HepG2 (cell line): Measurements from ENCODE around the gene YY1. TPM values are rescaled to one million over a fixed set of nuclear protein-coding genes. Genes with fewer than 3 reads are reported as not detected.

Experiments used
- ATAC-seq: fragments of 200-7000 bp; cut with Tn5 transposase; 3 replicates; pipeline ENCODE4 v1.9.1; 2020; ENCODE audit warnings: mild to moderate bottlenecking, moderate library complexity
- BruUV-seq: library from RNA; stranded (reverse); fragments of 400-500 nt; replicated peaks from 2 replicates; lab custom pipeline; 2021; lab: Mats Ljungman, UMichigan
- CTCF ChIA-PET: fragments of 300-600 bp; formaldehyde crosslinking; extraction: SDS; loops from one replicate; lab custom pipeline; 2021; ENCODE audit warnings: low total read pairs, inconsistent platforms, low intra/inter-chr PET ratio; lab: Yijun Ruan, JAX
- POLR2A ChIA-PET: fragments of 350-600 bp; sonication (Branson Sonifier 250); formaldehyde crosslinking; loops from one replicate; lab custom pipeline; 2020; ENCODE audit warnings: antibody characterized with exemption, inconsistent platforms; lab: Yijun Ruan, JAX
- DNase-seq: peaks from one replicate; pipeline ENCODE4 v3.0.0-alpha.2; 2015; ENCODE audit warnings: low spot score
- FAIRE-seq: peaks from 3 replicates; lab custom pipeline; 2011; peaks lifted over from hg19 to GRCh38; lab: Jason Lieb, UNC
- H2AFZ ChIP-seq: one replicate; pipeline ENCODE4 v1.6.1; 2011; ENCODE audit warnings: low read length, inconsistent platforms
- H3K27ac ChIP-seq: fragments of 300-600 bp; 3 replicates; pipeline ENCODE4 v1.8.0; 2011; ENCODE audit warnings: mixed run types, mild to moderate bottlenecking, mixed read lengths, low read length, inconsistent platforms; ENCODE audit not compliant: insufficient read depth; ENCODE audit errors: extremely low read length
- H3K27me3 ChIP-seq, 2 experiments: fragments of 200-600 bp in 1 of 2; 2 replicates in 1 of 2; 3 replicates in 1 of 2; pipeline versions ENCODE4 v1.6.0 to v1.8.0; 2011; ENCODE audit warnings: low read length in 2 of 2, mild to moderate bottlenecking in 2 of 2, moderate library complexity in 2 of 2, inconsistent platforms in 1 of 2; ENCODE audit not compliant: insufficient read depth in 2 of 2, control insufficient read depth in 1 of 2
- H3K36me3 ChIP-seq, 2 experiments: fragments of 200-600 bp in 1 of 2; replicated peaks in 1 of 2; 2 replicates in 1 of 2; 3 replicates in 1 of 2; pipeline versions ENCODE4 v1.5.1 to v1.8.0; 2011; ENCODE audit warnings: low read length in 2 of 2, inconsistent platforms in 1 of 2; ENCODE audit not compliant: insufficient read depth in 2 of 2, control insufficient read depth in 1 of 2
- H3K4me1 ChIP-seq: 2 replicates; pipeline ENCODE4 v1.5.1; 2012; ENCODE audit warnings: low read length, inconsistent platforms; ENCODE audit not compliant: insufficient read depth
- H3K4me2 ChIP-seq: 2 replicates; pipeline ENCODE4 v1.6.0; 2011; ENCODE audit warnings: low read depth, low read length, inconsistent platforms
- H3K4me3 ChIP-seq, 3 experiments: fragments of 200-600 bp in 1 of 3; sonication (generic), shearing (Covaris generic) in 1 of 3; replicated peaks in 1 of 3; 2 replicates each; pipeline ENCODE4 v1.5.1; 2011 to 2016; ENCODE audit warnings: low read length in 3 of 3, inconsistent platforms in 2 of 3, low read depth in 2 of 3, mild to moderate bottlenecking in 2 of 3, control low read depth in 1 of 3, mixed read lengths in 1 of 3; ENCODE audit not compliant: insufficient read depth in 1 of 3
- H3K79me2 ChIP-seq: one replicate; pipeline ENCODE4 v1.6.1; 2011; ENCODE audit warnings: low read length, inconsistent platforms; ENCODE audit not compliant: insufficient read depth
- H3K9ac ChIP-seq: 2 replicates; pipeline ENCODE4 v1.6.0; 2011; ENCODE audit warnings: mild to moderate bottlenecking, low read depth, low read length, inconsistent platforms; ENCODE audit not compliant: insufficient read depth
- H3K9me3 ChIP-seq: 2 replicates; pipeline ENCODE4 v1.5.1; 2012; ENCODE audit warnings: mild to moderate bottlenecking, low read length
- H4K20me1 ChIP-seq: 2 replicates; pipeline ENCODE4 v1.6.0; 2011; ENCODE audit warnings: inconsistent platforms, mild to moderate bottlenecking, low read length, moderate library complexity; ENCODE audit not compliant: insufficient read depth
- ARHGAP35 ChIP-seq: sonication (generic); formaldehyde crosslinking; IDR thresholded peaks from 2 replicates; pipeline ENCODE4 v1.9.0; 2022; ENCODE audit warnings: mild to moderate bottlenecking, inconsistent platforms, moderate library complexity, missing genetic modification reagents, borderline replicate concordance
- CBFB ChIP-seq: sonication (generic); formaldehyde crosslinking; IDR thresholded peaks from 2 replicates; pipeline ENCODE4 v1.4.0; 2020; ENCODE audit warnings: missing genetic modification reagents
- DRAP1 ChIP-seq: IDR thresholded peaks from 2 replicates; pipeline ENCODE4 v1.6.1; 2016; ENCODE audit warnings: missing genetic modification reagents, missing compliant biosample characterization
- E2F5 ChIP-seq: sonication (generic); formaldehyde crosslinking; conservative IDR thresholded peaks from 2 replicates; pipeline ENCODE4 v1.4.0; 2020; ENCODE audit warnings: missing genetic modification reagents
- GABPA ChIP-seq, 2 experiments: IDR thresholded peaks; 2 replicates each; pipeline ENCODE4 v1.6.1; 2011 to 2016; ENCODE audit warnings: low read depth in 2 of 2, low read length in 1 of 2, missing biosample characterization in 1 of 2, missing genetic modification characterization in 1 of 2
- HNRNPL ChIP-seq: fragments of 200-400 bp; formaldehyde crosslinking; IDR thresholded peaks from 2 replicates; pipeline ENCODE4 v1.6.1; 2017; ENCODE audit warnings: mild to moderate bottlenecking, low read depth, low read length
- MIER2 ChIP-seq: IDR thresholded peaks from 2 replicates; pipeline ENCODE4 v1.6.1; 2016; ENCODE audit warnings: missing biosample characterization, missing genetic modification reagents
- NFKBIZ ChIP-seq: IDR thresholded peaks from 2 replicates; pipeline ENCODE4 v1.6.1; 2018; ENCODE audit warnings: missing genetic modification reagents, missing compliant biosample characterization
- PBX2 ChIP-seq: IDR thresholded peaks from 2 replicates; pipeline ENCODE4 v1.6.1; 2016; ENCODE audit warnings: control low read depth
- STAT5B ChIP-seq: sonication (generic); formaldehyde crosslinking; IDR thresholded peaks from 2 replicates; pipeline ENCODE4 v1.4.0; 2020; ENCODE audit warnings: missing genetic modification reagents
- TBX3 ChIP-seq: fragments of 450-650 bp; IDR thresholded peaks from 2 replicates; pipeline ENCODE4 v1.6.1; 2017; ENCODE audit warnings: antibody characterized with exemption, mild to moderate bottlenecking, inconsistent platforms, borderline replicate concordance
- THYN1 ChIP-seq: sonication (generic); formaldehyde crosslinking; IDR thresholded peaks from 2 replicates; pipeline ENCODE4 v1.8.1; 2023; ENCODE audit warnings: low read depth, mild to moderate bottlenecking, moderate library complexity, missing genetic modification reagents, borderline replicate concordance
- ZBED4 ChIP-seq: sonication (generic); formaldehyde crosslinking; IDR thresholded peaks from 2 replicates; pipeline ENCODE4 v1.4.0; 2020; ENCODE audit warnings: missing genetic modification reagents, borderline replicate concordance
- ZNF296 ChIP-seq: sonication (generic); formaldehyde crosslinking; conservative IDR thresholded peaks from 2 replicates; pipeline ENCODE4 v1.5.0; 2020; ENCODE audit warnings: mild to moderate bottlenecking, missing genetic modification reagents
- ZNF30 ChIP-seq: sonication (generic); formaldehyde crosslinking; IDR thresholded peaks from 2 replicates; pipeline ENCODE4 v1.5.0; 2020; ENCODE audit warnings: mild to moderate bottlenecking, missing genetic modification reagents
- ZNF441 ChIP-seq: sonication (generic); formaldehyde crosslinking; IDR thresholded peaks from 2 replicates; pipeline ENCODE4 v1.7.0; 2021; ENCODE audit warnings: missing genetic modification reagents, borderline replicate concordance
- ZNF510 ChIP-seq: sonication (generic); formaldehyde crosslinking; IDR thresholded peaks from 2 replicates; pipeline ENCODE4 v1.4.0; 2020; ENCODE audit warnings: low read depth, mild to moderate bottlenecking, missing genetic modification reagents
- ZNF670 ChIP-seq: sonication (generic); formaldehyde crosslinking; IDR thresholded peaks from 2 replicates; pipeline ENCODE4 v1.8.0; 2022; ENCODE audit warnings: mild to moderate bottlenecking, missing genetic modification reagents, borderline replicate concordance
- ZNF768 ChIP-seq: sonication (generic); formaldehyde crosslinking; IDR thresholded peaks from 2 replicates; pipeline ENCODE4 v1.4.0; 2020; ENCODE audit warnings: missing genetic modification reagents
- WGBS: methylation state at CpG from one replicate; pipeline ENCODE4 v1.1.6; 2017; ENCODE audit warnings: low lambda C conversion rate; 5-methylcytosine and 5-hydroxymethylcytosine counted together
- in situ Hi-C: cut with HindIII; loops from 2 replicates; pipeline ENCODE4 v1.10.0; 2017; ENCODE audit warnings: low pct_unique_long_range_greater_than_20kb; ENCODE audit not compliant: extremely low pct_ligation_motif_present
- intact Hi-C: fragments of 100-400 bp; cut with micrococcal nuclease; formaldehyde crosslinking; loops from one replicate; pipeline ENCODE4 v1.10.0; 2022; ENCODE audit not compliant: unreplicated experiment
- polyA plus RNA-seq, 8 experiments: library from polyadenylated mRNA; depleted of rRNA in 3 of 8; stranded (reverse) in 7 of 8; unstranded in 1 of 8; fragments of >200 nt; fragmentation: Illumina TruSeq in 4 of 8; extraction: Trizol in 4 of 8; gene quantifications; 2 replicates each; pipeline versions ENCODE4 v1.2.1 to v1.2.3, GENCODE V29; 2011 to 2016; ENCODE audit warnings: low read depth in 4 of 8, missing spikeins in 1 of 8, mixed read lengths in 1 of 8; ENCODE audit not compliant: insufficient read depth in 1 of 8
- total RNA-seq, 5 experiments: library from RNA; depleted of rRNA; stranded (reverse); fragments of >200 nt; fragmentation: Illumina TruSeq; extraction: Trizol; gene quantifications; 2 replicates each; pipeline ENCODE4 v1.2.3, GENCODE V29; 2016; ENCODE audit warnings: low read depth in 1 of 5

The YY1 gene
- total and polyA plus RNA-seq, 2 of the 13 experiments (the other 11 are each of a cell fraction or from before 2014, with no cell fraction given): 29.4 to 68.1 TPM

- peak overlapping the region; percentile 59 for H3K4me2 ChIP-seq
- H3K79me2 ChIP-seq: peaks cover 79% of the 10 kb centered on the region
- H3K27ac ChIP-seq: peak overlapping the region; percentile 85
- ATAC-seq (no peak), DNase-seq (no peak), FAIRE-seq (no peak)
- H3K9me3 ChIP-seq: no peaks in the 10 kb centered on the region
- H3K36me3 ChIP-seq: 0 out of 5 replicates have a peak, but pooled peaks cover 0 to 4% of the 10 kb centered on the region in 2 experiments
- POLR2A ChIA-PET: interaction anchor here (2.2 kb wide), 1 partner anchor 17 kb away, joined by 14 read pairs; no protein-coding TSS in a partner anchor
- BruUV-seq: no TSS peak
- intact Hi-C loops: no loop called here
- peaks cover 55% of the 10 kb centered on the region for H4K20me1 ChIP-seq
- peaks cover 62% of the 10 kb centered on the region for H3K4me1 ChIP-seq
- H3K27me3 ChIP-seq: no peaks in the 10 kb centered on the region; a peak in 1 of 5 replicates
- WGBS: 0% methylated on average over 1 of the region's 93 CpGs
- H3K9ac ChIP-seq: peak overlapping the region; percentile 96
- H3K4me3 ChIP-seq: peak overlapping the region; percentile 69 to 98 (median 96)
- CTCF ChIA-PET: interaction anchor here (0.8 kb wide), 1 partner anchor 46 kb away, joined by 3 read pairs; no protein-coding TSS in a partner anchor
- H2AFZ ChIP-seq: no peak overlapping the region
- in situ Hi-C loops: no loop called here
- no peak for TF ChIP-seq PBX2 (CRISPR knock-in tag)
- TF ChIP-seq ZBED4 (CRISPR knock-in tag): no peak
- no peak for TF ChIP-seq MIER2 (CRISPR knock-in tag)
- no peak for TF ChIP-seq ZNF296
- no peak for TF ChIP-seq ARHGAP35 (CRISPR knock-in tag)
- TF ChIP-seq ZNF510: no peak
- TF ChIP-seq NFKBIZ: no peak
- TF ChIP-seq E2F5 (CRISPR knock-in tag): no peak
- no peak for TF ChIP-seq ZNF670 (CRISPR knock-in tag)
- TF ChIP-seq THYN1 (CRISPR knock-in tag): no peak
- TF ChIP-seq HNRNPL: no peak
- no peak for TF ChIP-seq ZNF768 (CRISPR knock-in tag)
- TF ChIP-seq DRAP1: no peak
- TF ChIP-seq STAT5B (CRISPR knock-in tag): no peak
- no peak for TF ChIP-seq ZNF441
- TF ChIP-seq CBFB: no peak
- no peak for TF ChIP-seq TBX3
- TF ChIP-seq GABPA (IDR thresholded peaks at IDR 0.05; ENCODE audit: low read depth, low read length): no peak
- TF ChIP-seq GABPA (CRISPR knock-in tag; IDR thresholded peaks at IDR 0.05; ENCODE audit: low read depth): no peak
- TF ChIP-seq ZNF30 (CRISPR knock-in tag): no peak
These were observed 381 bp downstream of the YY1 start for GRCh38 chr14:100239211-100239839.
